ENCODE results near the gene DGKI. TPM values are rescaled to one million over a fixed set of nuclear protein-coding genes. Genes with fewer than 3 reads are reported as not detected.

DGKI gene
- total and polyA plus RNA-seq, 7 donors: under 0.01 to 0.56 (median 0.44) TPM; not detected in 2

DNA sequence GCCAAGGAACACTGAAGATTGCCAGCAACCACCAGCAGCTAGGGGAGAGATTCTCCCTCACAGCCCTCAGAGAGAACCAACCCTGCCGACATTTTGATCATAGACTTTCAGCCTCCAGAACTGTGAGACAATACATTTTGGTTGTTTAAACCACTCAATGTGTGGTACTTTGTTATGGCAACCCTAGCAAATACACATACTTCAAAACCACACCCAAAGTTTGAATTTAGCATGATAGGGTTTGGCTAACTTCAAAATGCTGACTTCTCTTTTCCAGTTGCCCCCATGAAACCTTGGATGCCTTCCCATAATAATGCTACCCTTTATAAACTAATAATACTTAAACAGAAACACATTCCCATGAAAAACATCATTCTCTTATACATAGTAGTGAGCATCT is 149.8 kb downstream of the DGKI start:
- Histone ChIP-seq H3K36me3 (ENCODE audit: insufficient read depth in 1 of 2, low read depth in 1 of 2) (no peaks in the 10 kb centered on the region), H3K4me1 (no peaks in the 10 kb centered on the region), H3K4me3 (no peak overlapping the region), H3K27me3 (ENCODE audit: insufficient read depth in 3 of 3, low read length in 2 of 3) (no peaks in the 10 kb centered on the region), H3K27ac (no peak overlapping the region), H3K9me3 (no peaks in the 10 kb centered on the region)
- TF ChIP-seq, protein P1, sequence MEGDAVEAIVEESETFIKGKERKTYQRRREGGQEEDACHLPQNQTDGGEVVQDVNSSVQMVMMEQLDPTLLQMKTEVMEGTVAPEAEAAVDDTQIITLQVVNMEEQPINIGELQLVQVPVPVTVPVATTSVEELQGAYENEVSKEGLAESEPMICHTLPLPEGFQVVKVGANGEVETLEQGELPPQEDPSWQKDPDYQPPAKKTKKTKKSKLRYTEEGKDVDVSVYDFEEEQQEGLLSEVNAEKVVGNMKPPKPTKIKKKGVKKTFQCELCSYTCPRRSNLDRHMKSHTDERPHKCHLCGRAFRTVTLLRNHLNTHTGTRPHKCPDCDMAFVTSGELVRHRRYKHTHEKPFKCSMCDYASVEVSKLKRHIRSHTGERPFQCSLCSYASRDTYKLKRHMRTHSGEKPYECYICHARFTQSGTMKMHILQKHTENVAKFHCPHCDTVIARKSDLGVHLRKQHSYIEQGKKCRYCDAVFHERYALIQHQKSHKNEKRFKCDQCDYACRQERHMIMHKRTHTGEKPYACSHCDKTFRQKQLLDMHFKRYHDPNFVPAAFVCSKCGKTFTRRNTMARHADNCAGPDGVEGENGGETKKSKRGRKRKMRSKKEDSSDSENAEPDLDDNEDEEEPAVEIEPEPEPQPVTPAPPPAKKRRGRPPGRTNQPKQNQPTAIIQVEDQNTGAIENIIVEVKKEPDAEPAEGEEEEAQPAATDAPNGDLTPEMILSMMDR (IDR thresholded peaks at IDR 0.05): no peak
- 78 to 86% (median 82%) methylated on average over 1 of the region's 1 CpG for WGBS, 3 donors
- DNase-seq: no peak
- ATAC-seq: no peak
- intact Hi-C loops (cut with DNase I): no loop called here

DNA sequence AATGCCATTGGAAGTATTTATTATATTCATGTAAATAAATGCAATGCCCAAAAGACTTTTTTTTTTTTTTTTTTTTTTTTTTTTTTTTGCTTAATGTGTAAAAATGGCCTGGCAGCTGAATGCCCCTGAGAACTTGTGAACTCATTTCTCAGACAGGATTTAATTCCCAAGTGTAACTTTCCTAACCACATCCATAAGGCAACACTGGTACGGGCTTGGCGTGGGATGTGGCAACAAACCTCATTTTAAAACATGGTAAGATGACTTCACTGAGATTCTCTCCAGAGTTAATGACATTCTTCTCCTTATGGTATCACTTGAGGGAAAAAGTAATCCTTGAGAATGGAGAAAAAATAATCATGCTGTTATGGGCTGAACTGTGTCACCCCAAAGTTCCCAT is 150.4 kb downstream of the DGKI start:
- WGBS, 3 donors: 58 to 73% (median 69%) methylated on average over 2 of the region's 2 CpGs
- Histone ChIP-seq H3K9me3 (no peaks in the 10 kb centered on the region), H3K27ac (no peak overlapping the region), H3K4me3 (no peak overlapping the region), H3K27me3 (ENCODE audit: insufficient read depth in 3 of 3, low read length in 2 of 3) (no peaks in the 10 kb centered on the region), H3K4me1 (no peaks in the 10 kb centered on the region), H3K36me3 (ENCODE audit: insufficient read depth in 1 of 2, low read depth in 1 of 2) (no peaks in the 10 kb centered on the region)
- intact Hi-C loops (cut with DNase I): no loop called here
- DNase-seq (no peak), ATAC-seq (no peak)
- TF ChIP-seq, protein P1 (IDR thresholded peaks at IDR 0.05): no peak

DNA sequence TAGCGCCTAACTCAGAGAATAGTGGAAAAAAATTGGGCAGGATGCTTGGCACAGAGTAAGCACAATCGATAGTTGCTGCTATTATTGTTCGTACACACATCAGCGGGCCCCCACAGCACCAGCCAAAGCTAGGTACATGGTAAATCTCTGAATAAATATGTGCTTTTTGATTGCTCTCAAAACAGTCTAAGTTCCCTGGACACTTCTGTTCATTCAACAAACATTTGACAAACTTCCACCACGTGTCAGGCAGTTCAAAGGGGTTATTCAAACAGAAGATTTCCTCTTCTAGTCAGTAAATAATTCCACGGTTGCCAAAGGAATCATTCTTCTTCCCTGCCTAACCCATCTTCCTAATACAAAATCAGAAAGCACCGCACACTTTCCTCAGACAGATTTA is 150.8 kb downstream of the DGKI start:
- no peaks in the 10 kb centered on the region for H3K36me3 ChIP-seq (ENCODE audit: insufficient read depth in 1 of 2, low read depth in 1 of 2)
- H3K27ac ChIP-seq: no peak overlapping the region
- H3K27me3 ChIP-seq (ENCODE audit: insufficient read depth in 3 of 3, low read length in 2 of 3): no peaks in the 10 kb centered on the region
- 49 to 57% (median 56%) methylated on average over 7 of the region's 7 CpGs for WGBS, 3 donors
- H3K9me3 ChIP-seq: no peaks in the 10 kb centered on the region
- ATAC-seq (no peak), DNase-seq (no peak)
- H3K4me1 ChIP-seq: no peaks in the 10 kb centered on the region
- H3K4me3 ChIP-seq: no peak overlapping the region
- TF ChIP-seq, protein P1 (IDR thresholded peaks at IDR 0.05): no peak
- intact Hi-C loops (cut with DNase I): no loop called here

DNA sequence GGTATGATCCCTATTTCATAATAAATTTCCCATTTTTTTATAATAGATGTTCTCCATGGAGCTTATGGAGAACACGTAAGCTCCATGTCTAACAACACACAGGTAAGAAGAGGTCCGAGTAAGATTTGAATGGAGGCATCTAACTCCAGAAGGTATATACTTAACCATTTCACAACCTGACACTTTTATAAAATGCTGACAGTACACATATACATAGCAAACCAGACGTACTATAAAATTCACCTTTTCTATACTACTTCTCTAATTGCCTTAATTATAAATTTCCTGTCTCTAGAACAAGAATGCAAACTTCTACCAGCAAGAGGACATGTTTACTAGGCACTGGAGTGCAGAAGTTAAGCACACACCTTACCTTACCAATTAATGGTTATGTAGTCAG is 151.3 kb downstream of the DGKI start:
- TF ChIP-seq, protein P1 (IDR thresholded peaks at IDR 0.05): no peak
- H3K9me3 ChIP-seq: no peaks in the 10 kb centered on the region
- no peaks in the 10 kb centered on the region for H3K4me1 ChIP-seq
- intact Hi-C loops (cut with DNase I): no loop called here
- ATAC-seq (no peak), DNase-seq (no peak)
- H3K27ac ChIP-seq: no peak overlapping the region
- no peaks in the 10 kb centered on the region for H3K36me3 ChIP-seq (ENCODE audit: insufficient read depth in 1 of 2, low read depth in 1 of 2)
- no peak overlapping the region for H3K4me3 ChIP-seq
- no peaks in the 10 kb centered on the region for H3K27me3 ChIP-seq (ENCODE audit: insufficient read depth in 3 of 3, low read length in 2 of 3)
- 80 to 82% (median 81%) methylated on average over 3 of the region's 3 CpGs for WGBS, 3 donors

DNA sequence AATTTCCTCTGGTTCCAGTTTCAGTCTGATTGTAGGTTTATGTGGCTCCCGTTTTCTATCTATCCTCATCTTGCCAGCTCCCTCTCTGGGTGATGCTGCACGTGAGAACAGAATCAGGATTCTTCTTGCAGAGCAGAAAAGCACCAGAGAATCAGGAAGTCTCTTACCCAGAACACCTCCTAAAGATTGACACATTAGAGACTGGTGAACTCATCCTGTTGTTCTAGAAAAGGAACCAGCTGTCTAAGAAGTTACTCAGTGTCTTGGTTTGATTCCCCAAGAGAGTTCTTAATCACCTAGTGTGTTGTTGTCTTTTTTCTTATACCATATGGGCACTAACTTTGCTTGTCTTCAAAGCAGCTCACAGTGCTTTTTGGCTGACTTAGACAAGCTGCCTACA is 152.4 kb downstream of the DGKI start:
- Histone ChIP-seq H3K36me3 (ENCODE audit: insufficient read depth in 1 of 2, low read depth in 1 of 2) (no peaks in the 10 kb centered on the region), H3K27me3 (ENCODE audit: insufficient read depth in 3 of 3, low read length in 2 of 3) (no peaks in the 10 kb centered on the region), H3K9me3 (no peaks in the 10 kb centered on the region), H3K4me1 (no peaks in the 10 kb centered on the region), H3K27ac (no peak overlapping the region), H3K4me3 (no peak overlapping the region)
- DNase-seq (no peak), ATAC-seq (no peak)
- WGBS, 3 donors: 32 to 38% (median 35%) methylated on average over 2 of the region's 2 CpGs
- TF ChIP-seq, protein P1 (IDR thresholded peaks at IDR 0.05): no peak
- intact Hi-C loops (cut with DNase I): no loop called here
